GM12864 (cell line): ENCODE measurements around the gene CABP5.

Source experiments
- DNase-seq: peaks from one replicate; pipeline ENCODE4 v3.0.0-alpha.2; 2011; ENCODE audit warnings: low read depth
- H3K4me3 ChIP-seq: 2 replicates; pipeline ENCODE4 v1.5.1; 2011; ENCODE audit warnings: mild to moderate bottlenecking, low read depth, low read length, control low read depth
- CTCF ChIP-seq: IDR thresholded peaks from 2 replicates; pipeline ENCODE4 v1.5.1; 2011; ENCODE audit warnings: low read depth, mild to moderate bottlenecking, moderate library complexity, low read length, control low read depth, inconsistent platforms; ENCODE audit errors: missing control alignments

Gene CABP5

DNA sequence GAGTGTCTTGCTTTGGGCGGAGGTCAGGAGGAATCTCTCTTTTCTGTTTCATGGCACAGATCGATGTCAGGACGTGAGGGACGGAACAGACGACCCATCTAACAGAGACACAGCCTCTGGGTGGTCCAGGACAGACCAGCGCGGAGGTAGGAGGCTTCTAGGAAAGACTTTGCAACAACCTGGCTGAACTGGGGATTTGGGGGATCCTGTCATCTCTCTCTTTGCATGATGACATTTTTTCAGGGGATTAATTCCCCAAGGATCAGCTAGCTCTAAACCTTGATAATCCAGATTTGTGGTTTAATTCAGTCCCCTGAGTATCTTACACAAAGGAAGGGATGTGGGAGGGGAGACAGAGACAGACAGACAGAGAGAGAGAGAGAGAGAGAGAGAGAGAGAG, 14.4 kb downstream of the CABP5 start:
- DNase-seq = no peak
- no peak for TF ChIP-seq CTCF
- H3K4me3 ChIP-seq = no peak overlapping the region

DNA sequence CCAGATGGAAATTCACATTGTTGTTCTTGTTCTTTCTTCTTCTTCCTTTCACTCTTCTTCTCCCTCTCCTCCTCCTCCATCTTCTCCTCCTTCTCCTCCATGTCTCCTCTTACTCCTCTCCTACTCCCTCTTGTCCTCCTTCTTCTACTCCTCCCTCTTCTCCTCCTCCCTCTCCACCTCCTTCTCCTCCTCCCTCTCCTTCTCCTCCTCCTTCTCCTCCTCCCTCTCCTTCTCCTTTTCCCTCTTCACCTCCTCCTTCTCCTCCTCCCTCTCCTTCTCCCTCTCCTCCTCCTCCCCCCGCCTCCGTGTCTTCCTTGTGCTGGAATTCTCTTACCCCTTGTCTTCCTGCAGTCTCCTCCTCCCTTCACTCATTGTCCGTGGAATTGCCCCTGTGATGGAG, 18.4 kb downstream of the CABP5 start:
- no peak for DNase-seq
- H3K4me3 ChIP-seq = no peak overlapping the region
- TF ChIP-seq CTCF = no peak

DNA sequence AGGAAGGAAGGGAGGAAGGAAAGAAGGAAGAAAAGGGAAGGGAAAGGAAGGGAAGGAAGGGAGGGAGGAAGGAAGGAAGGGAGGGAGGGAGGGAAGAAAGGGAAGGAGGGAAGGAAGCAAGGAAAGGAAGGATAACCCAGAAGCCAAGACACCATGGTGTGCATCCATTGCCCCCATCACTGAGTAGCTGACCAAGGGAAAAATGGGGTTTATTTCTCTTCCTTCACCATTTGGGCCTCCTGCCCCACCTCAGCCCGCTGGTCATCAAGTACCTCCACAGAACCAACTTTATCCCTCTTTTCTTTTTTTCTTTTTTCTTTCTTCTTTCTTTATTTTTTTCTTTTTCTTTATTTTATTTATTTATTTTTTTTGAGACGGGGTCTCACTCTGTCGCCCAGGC, 20.4 kb downstream of the CABP5 start:
- TF ChIP-seq CTCF = no peak
- H3K4me3 ChIP-seq = no peak overlapping the region
- no peak for DNase-seq

DNA sequence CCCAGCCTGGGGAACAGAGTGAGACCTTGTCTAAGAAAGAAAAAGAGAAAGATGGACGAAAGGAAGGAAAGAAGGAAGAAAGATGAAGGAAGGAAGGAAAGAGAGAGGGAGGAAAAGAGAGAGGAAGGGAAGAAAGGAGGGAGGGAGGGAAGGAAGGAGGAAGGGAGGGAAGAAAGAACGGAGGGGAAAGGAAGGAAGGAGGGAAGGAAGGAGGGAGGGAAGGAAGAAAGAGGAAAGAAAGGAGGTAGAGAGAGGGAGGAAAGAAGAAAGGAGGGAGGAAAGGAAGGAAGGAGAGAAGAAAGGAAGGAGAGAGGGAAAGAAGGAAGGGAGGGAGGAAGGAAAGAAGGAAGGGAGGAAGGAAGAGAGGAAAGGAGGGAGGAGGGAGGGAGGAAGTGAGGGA, 20.9 kb downstream of the CABP5 start:
- TF ChIP-seq CTCF = no peak
- DNase-seq = no peak
- H3K4me3 ChIP-seq = no peak overlapping the region

- TF ChIP-seq CTCF = no peak
- DNase-seq = no peak
- no peak overlapping the region for H3K4me3 ChIP-seq
These were observed 23.2 kb downstream of the CABP5 start for GRCh38 chr19:48020686-48021085.

- no peak for DNase-seq
- no peak overlapping the region for H3K4me3 ChIP-seq
- no peak for TF ChIP-seq CTCF
These were observed 32.7 kb downstream of the CABP5 start for GRCh38 chr19:48010932-48011758.

DNA sequence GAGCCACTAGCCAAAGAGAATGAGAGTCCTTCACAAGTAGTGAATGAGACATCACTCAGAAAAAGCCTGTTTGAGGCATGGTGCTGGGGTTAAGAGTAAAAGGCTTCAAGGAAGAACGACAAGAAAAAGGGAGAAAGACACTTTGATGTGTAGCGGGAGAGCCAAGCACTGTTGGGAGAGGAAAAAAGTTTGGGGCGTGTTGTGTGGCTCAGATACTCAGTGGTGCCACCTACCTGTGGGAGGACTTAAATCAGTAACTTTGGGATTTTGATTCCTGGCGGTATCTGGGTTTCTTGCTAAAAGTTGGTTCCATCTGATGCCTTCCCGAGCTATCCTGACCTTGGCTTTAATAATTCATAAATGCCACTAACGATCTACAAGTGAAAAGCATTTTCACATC, 37.1 kb downstream of the CABP5 start:
- DNase-seq = no peak
- TF ChIP-seq CTCF = peak; percentile 43
- H3K4me3 ChIP-seq = no peak overlapping the region
